DOHH2 (cell line): ENCODE results near the gene BNC2.

ENCODE experiments used
- CTCF ChIP-seq: fragments of 200-600 bp; sonication (generic); IDR thresholded peaks from one replicate; pipeline ENCODE4 v1.5.1; 2014; ENCODE audit warnings: antibody characterized with exemption, mild to moderate bottlenecking, low read depth, low read length; ENCODE audit not compliant: poor library complexity, severe bottlenecking
- EZH2phosphoT487 ChIP-seq: fragments of 200-600 bp; sonication (generic); IDR thresholded peaks from 2 replicates; pipeline ENCODE4 v1.6.1; 2017; ENCODE audit warnings: borderline replicate concordance, mild to moderate bottlenecking, antibody characterized with exemption, low read length, moderate library complexity, mixed read lengths

- TF ChIP-seq CTCF (no peak), EZH2phosphoT487 (no peak)
Measured at GRCh38 chr9:16461851-16462250, 408.6 kb downstream of the BNC2 start.
